Tibial artery (tissue), 4 donors: ENCODE results near the gene VEGFA.

ENCODE experiments used
- DNase-seq, 2 donors: peaks; one replicate each; pipeline ENCODE4 v3.0.0-alpha.2; 2019
- H3K27ac ChIP-seq, 2 donors: fragments of 200-600 bp; sonication (generic) in 1 of 2; 1 replicate in 1 of 2; 2 replicates in 1 of 2; pipeline ENCODE4 v1.5.1; 2018 to 2019; ENCODE audit warnings: mild to moderate bottlenecking in 1 of 2
- H3K27me3 ChIP-seq, 2 donors: fragments of 200-600 bp; sonication (generic) in 1 of 2; one replicate each; pipeline versions ENCODE4 v1.5.1 to v1.6.0; 2016 to 2019
- H3K36me3 ChIP-seq, 3 donors: fragments of 200-600 bp; sonication (generic) in 2 of 3; one replicate each; pipeline ENCODE4 v1.5.1; 2016 to 2019; ENCODE audit warnings: mild to moderate bottlenecking in 2 of 3
- H3K4me1 ChIP-seq, 4 donors: fragments of 200-600 bp; sonication (generic) in 2 of 4; 1 replicate in 3 of 4; 2 replicates in 1 of 4; pipeline ENCODE4 v1.5.1; 2016 to 2019
- H3K4me3 ChIP-seq, 2 donors: fragments of 200-600 bp; sonication (generic) in 1 of 2; 1 replicate in 1 of 2; 2 replicates in 1 of 2; pipeline ENCODE4 v1.5.1; 2018 to 2019; ENCODE audit warnings: mild to moderate bottlenecking in 2 of 2
- H3K9me3 ChIP-seq, 3 donors: fragments of 200-600 bp; sonication (generic) in 1 of 3; one replicate each; pipeline ENCODE4 v1.5.1; 2016 to 2019
- intact Hi-C: fragments of 100-400 bp; cut with DNase I; formaldehyde crosslinking; loops from one replicate; pipeline ENCODE4 v1.15.0; 2023; ENCODE audit warnings: low total_unique reads
- TF ChIP-seq, protein P1 (sequence below), 2 experiments: fragments of 200-600 bp in 1 of 2; fragments of 450-650 bp in 1 of 2; IDR thresholded peaks; one replicate each; pipeline ENCODE4 v1.5.1; 2017 to 2019; ENCODE audit warnings: antibody characterized with exemption in 2 of 2, mild to moderate bottlenecking in 1 of 2, moderate library complexity in 1 of 2

The VEGFA gene

DNA sequence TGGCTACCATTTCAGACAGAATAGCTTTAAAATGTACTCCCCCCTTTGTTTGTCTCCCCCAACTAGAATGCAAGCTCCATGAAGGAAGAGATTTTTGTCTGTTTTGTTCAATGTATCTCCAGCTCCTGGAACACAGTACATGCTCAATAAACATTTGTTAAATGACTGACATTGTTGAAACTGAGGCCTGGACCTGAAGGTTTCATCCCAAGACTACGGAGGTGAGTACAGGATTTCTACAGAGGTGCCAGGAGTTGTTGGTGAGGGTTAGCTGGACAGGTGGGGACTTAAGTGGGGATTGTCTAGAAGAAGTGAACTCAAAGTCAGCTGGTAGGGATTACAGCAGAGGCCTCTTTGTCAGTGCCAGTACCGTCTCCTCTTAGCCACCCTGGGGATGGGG, 19.4 kb downstream of the VEGFA start:
- H3K9me3 ChIP-seq: no peaks in the 10 kb centered on the region
- H3K27me3 ChIP-seq: peaks cover 0 to 3% of the 10 kb centered on the region in 2 donors
- H3K36me3 ChIP-seq: peaks cover 9 to 14% (median 11%) of the 10 kb centered on the region in 3 donors
- H3K4me1 ChIP-seq: no peaks in the 10 kb centered on the region
- H3K4me3 ChIP-seq: no peak overlapping the region
- H3K27ac ChIP-seq: no peak overlapping the region
- intact Hi-C loops: no loop called here
- DNase-seq: no peak
- TF ChIP-seq, protein P1, sequence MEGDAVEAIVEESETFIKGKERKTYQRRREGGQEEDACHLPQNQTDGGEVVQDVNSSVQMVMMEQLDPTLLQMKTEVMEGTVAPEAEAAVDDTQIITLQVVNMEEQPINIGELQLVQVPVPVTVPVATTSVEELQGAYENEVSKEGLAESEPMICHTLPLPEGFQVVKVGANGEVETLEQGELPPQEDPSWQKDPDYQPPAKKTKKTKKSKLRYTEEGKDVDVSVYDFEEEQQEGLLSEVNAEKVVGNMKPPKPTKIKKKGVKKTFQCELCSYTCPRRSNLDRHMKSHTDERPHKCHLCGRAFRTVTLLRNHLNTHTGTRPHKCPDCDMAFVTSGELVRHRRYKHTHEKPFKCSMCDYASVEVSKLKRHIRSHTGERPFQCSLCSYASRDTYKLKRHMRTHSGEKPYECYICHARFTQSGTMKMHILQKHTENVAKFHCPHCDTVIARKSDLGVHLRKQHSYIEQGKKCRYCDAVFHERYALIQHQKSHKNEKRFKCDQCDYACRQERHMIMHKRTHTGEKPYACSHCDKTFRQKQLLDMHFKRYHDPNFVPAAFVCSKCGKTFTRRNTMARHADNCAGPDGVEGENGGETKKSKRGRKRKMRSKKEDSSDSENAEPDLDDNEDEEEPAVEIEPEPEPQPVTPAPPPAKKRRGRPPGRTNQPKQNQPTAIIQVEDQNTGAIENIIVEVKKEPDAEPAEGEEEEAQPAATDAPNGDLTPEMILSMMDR (IDR thresholded peaks at IDR 0.05): no peak

DNA sequence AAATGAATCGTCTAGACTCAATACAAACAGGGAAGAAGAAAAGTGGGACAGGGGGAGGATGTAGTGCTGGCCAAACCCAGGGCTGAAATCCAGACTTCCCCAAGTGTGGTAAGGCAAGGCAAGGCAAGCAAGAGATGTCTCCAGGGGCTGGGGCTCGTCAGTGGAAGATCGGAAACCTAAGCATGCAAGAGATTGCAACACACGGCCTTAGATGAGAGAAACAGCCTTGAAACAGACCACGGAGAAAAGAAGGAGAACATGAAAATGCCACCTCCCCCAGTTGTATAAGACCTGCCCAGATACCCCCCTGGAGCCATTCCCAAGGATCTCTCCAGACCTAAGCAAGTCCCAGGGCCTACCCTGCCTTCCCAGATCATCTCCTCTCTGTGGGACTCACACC, 20.0 kb downstream of the VEGFA start:
- Histone ChIP-seq H3K9me3 (no peaks in the 10 kb centered on the region), H3K4me3 (no peak overlapping the region), H3K27me3 (peaks cover 0 to 5% of the 10 kb centered on the region in 2 donors), H3K4me1 (no peaks in the 10 kb centered on the region), H3K27ac (peak overlapping the region in 1 of 2 donors; percentile 52), H3K36me3 (peaks cover 3 to 9% (median 7%) of the 10 kb centered on the region in 3 donors)
- intact Hi-C loops: no loop called here
- peak; percentile 79 to 89 for DNase-seq
- TF ChIP-seq, protein P1 (IDR thresholded peaks at IDR 0.05): no peak

DNA sequence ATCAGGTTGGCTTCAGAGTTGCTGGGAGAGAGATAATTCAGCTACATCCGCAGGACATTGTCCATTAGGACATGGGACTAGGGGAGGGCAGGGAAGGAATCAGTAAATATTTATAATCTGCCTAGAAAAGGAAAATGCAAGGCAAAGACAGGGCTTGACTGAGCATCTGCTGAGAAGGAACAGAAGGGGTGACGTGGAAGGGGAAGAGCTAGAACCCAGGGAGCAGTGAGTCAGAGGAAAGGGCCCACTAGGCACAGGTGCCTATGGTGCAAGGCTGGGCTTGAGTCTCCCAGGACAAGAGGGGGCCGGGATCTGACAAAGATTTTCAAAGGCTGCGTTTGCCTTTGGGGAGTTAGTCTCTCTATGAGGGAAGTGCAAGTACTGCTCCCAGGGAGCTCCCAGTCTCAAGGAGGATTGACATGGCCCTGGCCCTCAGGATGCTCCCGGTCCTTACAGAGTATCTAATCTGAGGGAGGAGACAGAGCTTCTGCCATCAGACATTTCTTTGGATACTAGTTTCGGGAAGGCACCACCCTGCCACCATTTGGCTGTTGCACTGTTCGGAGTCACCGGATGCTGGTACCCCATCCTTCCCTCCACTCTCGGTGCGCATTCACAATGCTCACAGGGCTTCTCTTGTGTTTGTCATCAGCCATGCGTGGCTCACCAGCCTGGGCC, 21.9 kb downstream of the VEGFA start:
- no peaks in the 10 kb centered on the region for H3K36me3 ChIP-seq

DNA sequence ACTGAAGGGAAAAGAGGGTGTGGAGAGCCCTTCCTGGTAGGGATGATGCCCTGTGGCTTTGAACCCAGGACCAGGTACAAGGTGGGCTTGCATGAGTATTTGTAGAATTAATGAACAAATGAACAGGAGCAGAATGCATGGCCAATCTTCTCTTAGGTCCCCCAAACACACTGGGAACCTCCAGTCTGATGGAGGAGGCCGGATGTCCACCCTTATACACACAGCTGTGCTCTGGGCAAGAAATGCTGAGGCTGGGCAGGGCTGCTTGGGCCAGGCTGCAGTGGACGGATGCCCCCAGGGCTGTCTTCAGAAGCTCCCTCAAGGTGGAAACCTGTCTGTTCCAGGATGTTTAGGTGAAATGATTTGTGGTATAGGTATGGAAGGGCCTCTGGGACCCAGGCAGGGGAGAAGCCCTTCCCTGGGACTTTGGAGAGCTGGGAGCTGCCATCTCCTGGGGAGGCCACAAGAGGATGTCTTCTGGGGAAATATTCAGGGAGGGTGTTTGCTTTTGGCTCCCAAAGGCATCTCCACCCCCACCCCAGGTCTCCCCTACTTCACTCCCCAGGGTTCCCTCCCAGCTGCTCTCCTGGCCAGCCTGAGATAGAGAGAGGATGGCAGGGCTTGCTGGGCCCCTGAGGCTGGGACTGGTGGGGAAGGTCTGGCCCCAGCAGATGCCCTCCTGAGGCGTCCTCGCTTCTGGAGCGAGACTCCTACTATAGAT, 23.3 kb downstream of the VEGFA start:
- no peak for DNase-seq
- H3K9me3 ChIP-seq: no peaks in the 10 kb centered on the region
- TF ChIP-seq, protein P1 (IDR thresholded peaks at IDR 0.05): no peak
- H3K36me3 ChIP-seq: no peaks in the 10 kb centered on the region
- H3K27me3 ChIP-seq: peaks cover 0 to 6% of the 10 kb centered on the region in 2 donors
- intact Hi-C loops: no loop called here
- no peak overlapping the region for H3K4me3 ChIP-seq
- H3K27ac ChIP-seq: no peak overlapping the region
- no peaks in the 10 kb centered on the region for H3K4me1 ChIP-seq

More for the DNA sequence above, 21.9 kb downstream of the VEGFA start:
- intact Hi-C loops: no loop called here
- no peaks in the 10 kb centered on the region for H3K4me1 ChIP-seq
- H3K27ac ChIP-seq: no peak overlapping the region
- DNase-seq: no peak
- H3K4me3 ChIP-seq: no peak overlapping the region
- no peaks in the 10 kb centered on the region for H3K9me3 ChIP-seq
- TF ChIP-seq, protein P1 (IDR thresholded peaks at IDR 0.05): no peak
- peaks cover 0 to 6% of the 10 kb centered on the region in 2 donors for H3K27me3 ChIP-seq

DNA sequence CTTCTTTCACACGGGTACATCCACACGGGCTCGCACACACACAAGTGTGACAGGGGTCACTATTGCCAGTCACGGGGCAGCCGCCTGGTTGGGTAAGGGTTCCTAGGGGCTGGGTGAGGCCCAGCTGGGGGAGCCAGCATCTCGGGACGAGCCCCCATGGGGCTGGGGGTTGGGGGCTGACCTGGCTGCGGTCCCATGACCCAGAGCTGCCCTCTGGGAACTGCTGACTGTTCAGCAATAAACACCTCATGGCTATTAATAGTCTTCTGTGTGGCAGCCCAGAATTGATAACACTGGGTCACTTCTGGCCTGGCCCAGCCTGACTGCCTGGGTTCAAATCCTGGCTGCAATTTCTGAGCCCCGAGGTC, 23.8 kb downstream of the VEGFA start:
- intact Hi-C loops: no loop called here
- no peak for DNase-seq
- Histone ChIP-seq H3K27ac (no peak overlapping the region), H3K9me3 (no peaks in the 10 kb centered on the region), H3K36me3 (no peaks in the 10 kb centered on the region), H3K4me3 (no peak overlapping the region), H3K27me3 (peaks cover 0 to 6% of the 10 kb centered on the region in 2 donors), H3K4me1 (peaks cover 0 to under 1% (median 0%) of the 10 kb centered on the region in 4 donors)
- TF ChIP-seq, protein P1 (IDR thresholded peaks at IDR 0.05): no peak
